GM18502 (cell line): ENCODE results near the gene KAT6B.
A peak's percentile ranks its signal among the peaks of the same experiment; 100 is the strongest.

ENCODE experiments used
- ATAC-seq: cut with Tn5 transposase; IDR thresholded peaks from one replicate; pipeline ENCODE4 v1.9.1; 2021; ENCODE audit warnings: mild to moderate bottlenecking; ENCODE audit not compliant: unreplicated experiment, poor library complexity

Gene KAT6B

GRCh38 chr10:74937266-74937856, 111.0 kb downstream of the KAT6B start:
- ATAC-seq: no peak

DNA sequence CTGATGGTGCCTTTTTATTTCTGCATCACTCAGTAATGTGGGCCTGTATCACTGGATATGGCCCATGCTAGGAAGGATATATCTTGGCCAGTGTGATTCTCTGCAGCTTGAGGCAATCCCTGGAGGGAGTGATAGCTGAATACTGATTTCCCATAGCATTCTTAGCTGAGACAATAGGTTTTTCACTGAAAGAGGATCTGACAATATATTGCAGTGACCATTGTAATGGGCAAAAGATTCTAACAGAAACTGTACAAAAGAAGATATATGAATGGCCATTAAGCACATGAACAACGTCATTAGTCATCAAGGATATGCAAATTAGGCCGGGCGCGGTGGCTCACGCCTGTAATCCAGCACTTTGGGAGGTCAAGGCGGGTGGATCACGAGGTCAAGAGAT, 117.8 kb downstream of the KAT6B start:
- ATAC-seq: no peak

DNA sequence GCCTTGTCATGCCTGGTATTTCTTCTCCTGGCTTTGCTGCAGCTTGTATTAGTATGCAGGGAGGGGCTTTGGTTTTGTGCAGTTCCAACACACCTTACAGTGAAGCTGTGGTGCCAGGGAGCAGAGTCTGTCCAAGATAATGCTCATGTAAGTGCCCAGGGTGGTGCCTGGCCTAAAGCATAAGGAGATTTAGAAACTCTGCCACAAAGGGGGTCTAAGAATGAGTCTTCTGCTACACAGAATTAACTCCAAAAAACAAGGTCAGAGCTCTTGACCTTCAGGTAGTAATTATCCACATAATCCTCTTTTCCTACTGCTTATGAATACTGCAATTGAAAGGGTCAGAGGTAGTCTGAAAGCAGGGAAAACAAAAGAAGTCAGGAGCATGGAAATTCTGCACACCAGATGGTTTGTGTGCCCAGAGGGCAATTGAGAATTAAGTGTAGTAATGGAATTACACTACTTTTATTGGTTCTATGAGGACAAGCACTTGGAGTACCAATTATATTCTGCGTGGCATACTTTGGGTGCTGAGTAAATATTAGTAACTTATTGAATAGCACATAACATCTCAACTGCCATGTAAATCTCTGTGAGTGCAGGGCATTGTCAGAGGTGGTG, 121.5 kb downstream of the KAT6B start:
- ATAC-seq: no peak

- ATAC-seq: no peak
Measured at GRCh38 chr10:74949034-74949832, 122.8 kb downstream of the KAT6B start.

GRCh38 chr10:74949843-74950765, 123.7 kb downstream of the KAT6B start:
- ATAC-seq: no peak

DNA sequence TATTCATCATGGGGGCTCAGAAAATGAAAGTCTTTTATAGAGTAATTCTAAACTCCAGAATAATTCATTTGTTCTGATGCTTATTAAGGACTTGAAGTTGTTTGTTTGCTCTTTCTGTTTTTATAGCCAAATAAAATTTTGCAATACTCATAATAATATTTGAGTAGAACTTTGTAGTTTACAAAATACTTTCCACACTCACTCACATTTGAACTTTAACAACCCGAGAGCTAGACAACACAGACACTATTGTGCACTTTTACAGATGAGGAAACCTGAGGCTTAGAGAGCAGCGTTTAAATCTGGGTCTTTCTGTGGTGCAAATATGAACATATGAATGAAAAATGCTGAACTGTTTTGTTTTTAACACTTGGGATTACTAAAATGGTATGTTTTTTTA, 126.8 kb downstream of the KAT6B start:
- no peak for ATAC-seq

DNA sequence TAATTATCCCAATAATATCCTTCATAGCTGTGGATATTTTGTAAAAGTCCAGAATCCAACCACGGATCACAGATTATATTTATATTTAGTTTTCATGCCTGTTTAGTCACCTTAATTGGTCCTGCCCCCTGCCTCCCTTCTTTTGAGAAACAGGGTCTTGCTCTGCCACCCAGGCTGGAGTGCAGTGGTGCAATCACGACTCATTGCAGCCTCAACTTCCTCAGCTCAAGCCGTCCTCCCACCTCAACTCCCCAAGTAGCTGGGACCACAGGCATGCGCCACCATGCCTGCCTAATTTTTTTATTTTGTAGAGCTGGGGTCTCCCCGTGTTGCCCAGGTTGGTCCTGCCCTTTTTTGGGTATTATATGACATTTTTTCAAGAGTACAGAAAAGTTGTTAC, 129.4 kb downstream of the KAT6B start:
- no peak for ATAC-seq

DNA sequence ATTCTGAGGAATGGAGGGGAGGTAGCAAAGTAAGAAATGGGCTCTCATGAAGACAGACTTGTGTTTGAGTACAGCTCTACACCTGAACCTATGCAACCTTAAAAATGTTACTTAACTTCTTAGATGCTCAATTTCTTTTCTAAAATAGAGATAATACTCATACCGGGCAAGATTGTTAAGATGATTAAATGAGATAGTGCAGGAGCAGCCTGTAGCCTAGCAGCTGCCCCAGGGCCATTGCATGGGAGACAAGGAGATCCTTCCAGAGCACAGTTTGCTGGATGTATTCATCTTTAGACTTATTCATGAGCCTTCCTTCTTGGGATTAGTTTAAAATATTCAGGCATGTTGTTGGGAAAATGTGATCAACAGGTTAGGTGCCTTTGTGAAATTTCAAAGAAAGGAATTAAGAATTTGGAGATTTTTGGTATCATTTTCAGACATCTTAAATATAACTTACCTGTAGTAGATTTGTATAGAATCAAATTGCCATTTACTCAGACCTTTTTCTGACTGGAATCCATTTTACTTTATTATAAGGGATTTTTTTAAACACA, 130.2 kb downstream of the KAT6B start:
- no peak for ATAC-seq

- ATAC-seq: no peak
Measured at GRCh38 chr10:74957285-74957961, 131.0 kb downstream of the KAT6B start.

DNA sequence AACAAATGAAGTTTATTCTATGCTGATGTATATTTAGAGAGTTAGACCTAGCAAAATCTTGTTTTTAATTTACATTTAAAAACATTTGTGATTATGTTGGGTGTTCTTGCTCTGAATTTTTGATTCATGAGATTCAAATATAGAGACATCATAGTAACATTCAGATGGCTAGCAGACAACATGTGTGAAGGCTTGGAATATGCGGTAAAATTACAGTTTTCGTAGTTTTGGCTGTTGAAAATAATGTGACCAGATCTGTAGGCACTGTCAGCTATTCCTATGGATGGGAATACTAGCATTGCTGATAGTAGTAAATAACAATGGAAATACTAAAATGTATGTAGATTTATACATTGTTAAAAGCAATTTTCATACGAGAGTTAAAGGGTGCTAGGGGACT, 131.9 kb downstream of the KAT6B start:
- ATAC-seq: no peak

GRCh38 chr10:74960670-74961069, 134.3 kb downstream of the KAT6B start:
- no peak for ATAC-seq

- no peak for ATAC-seq
Measured at GRCh38 chr10:74962517-74962916, 136.1 kb downstream of the KAT6B start.

GRCh38 chr10:74963549-74963948, 137.1 kb downstream of the KAT6B start:
- peak; percentile 76 for ATAC-seq

GRCh38 chr10:74967911-74968666, 141.7 kb downstream of the KAT6B start:
- no peak for ATAC-seq

- no peak for ATAC-seq
Measured at GRCh38 chr10:74968667-74969061, 142.3 kb downstream of the KAT6B start.

GRCh38 chr10:74969093-74969492, 142.7 kb downstream of the KAT6B start:
- no peak for ATAC-seq

DNA sequence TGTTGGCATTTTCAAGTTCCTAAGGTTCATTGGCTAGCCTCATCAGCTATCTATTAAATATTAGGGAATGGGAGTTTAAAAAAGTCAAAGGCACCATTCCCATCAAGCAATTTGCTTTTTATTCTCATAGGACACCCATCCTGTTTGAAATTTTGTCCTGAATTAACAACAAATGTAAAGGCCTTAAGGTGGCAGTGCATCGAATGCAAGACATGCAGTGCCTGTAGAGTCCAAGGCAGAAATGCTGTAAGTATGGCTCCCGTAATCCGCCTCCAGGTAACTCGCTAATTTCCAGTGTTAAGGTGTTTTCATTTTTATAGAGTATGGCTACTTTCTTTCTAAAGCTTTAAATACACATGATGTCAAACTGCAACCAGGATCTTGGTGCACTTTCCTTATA, 143.1 kb downstream of the KAT6B start:
- no peak for ATAC-seq

GRCh38 chr10:74973741-74974392, 147.5 kb downstream of the KAT6B start:
- no peak for ATAC-seq

DNA sequence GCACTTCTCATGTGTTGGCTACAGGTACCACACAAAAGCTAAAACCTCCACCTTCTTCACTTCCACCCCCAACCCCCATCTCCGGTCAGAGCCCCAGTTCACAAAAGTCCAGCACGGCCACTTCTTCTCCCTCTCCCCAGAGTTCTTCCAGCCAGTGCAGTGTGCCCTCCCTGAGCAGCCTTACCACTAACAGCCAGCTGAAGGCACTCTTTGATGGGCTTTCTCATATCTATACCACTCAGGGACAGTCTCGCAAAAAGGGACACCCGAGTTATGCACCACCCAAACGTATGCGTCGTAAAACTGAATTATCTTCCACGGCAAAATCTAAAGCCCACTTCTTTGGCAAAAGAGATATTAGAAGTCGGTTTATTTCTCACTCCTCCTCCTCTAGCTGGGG, 149.4 kb downstream of the KAT6B start:
- no peak for ATAC-seq
